RWPE1 (cell line): ENCODE data around the gene GRK3.

Experiments used
- CTCF ChIA-PET: fragments of 350-600 bp; sonication (Branson Sonifier 250); formaldehyde crosslinking; extraction: SDS; loops from one replicate; lab custom pipeline; 2021; lab: Yijun Ruan, JAX
- POLR2A ChIA-PET: fragments of 400-600 bp; formaldehyde crosslinking; extraction: SDS; loops from one replicate; lab custom pipeline; 2020; ENCODE audit warnings: antibody characterized with exemption; ENCODE audit not compliant: low non-redundant PET; lab: Yijun Ruan, JAX
- DNase-seq: peaks from one replicate; pipeline ENCODE4 v3.0.0; 2012; ENCODE audit warnings: low spot score
- H3K27ac ChIP-seq: fragments of 450-650 bp; 2 replicates; pipeline ENCODE4 v1.5.1; 2017
- TF ChIP-seq, protein P1 (sequence below): fragments of 450-650 bp; conservative IDR thresholded peaks from 2 replicates; pipeline ENCODE4 v1.5.1; 2017; ENCODE audit warnings: low read depth, mild to moderate bottlenecking

GRK3 gene

GRCh38 chr22:25670070-25670461, 105.6 kb downstream of the GRK3 start:
- POLR2A ChIA-PET: no interaction called here
- no peak for DNase-seq
- TF ChIP-seq, protein P1, sequence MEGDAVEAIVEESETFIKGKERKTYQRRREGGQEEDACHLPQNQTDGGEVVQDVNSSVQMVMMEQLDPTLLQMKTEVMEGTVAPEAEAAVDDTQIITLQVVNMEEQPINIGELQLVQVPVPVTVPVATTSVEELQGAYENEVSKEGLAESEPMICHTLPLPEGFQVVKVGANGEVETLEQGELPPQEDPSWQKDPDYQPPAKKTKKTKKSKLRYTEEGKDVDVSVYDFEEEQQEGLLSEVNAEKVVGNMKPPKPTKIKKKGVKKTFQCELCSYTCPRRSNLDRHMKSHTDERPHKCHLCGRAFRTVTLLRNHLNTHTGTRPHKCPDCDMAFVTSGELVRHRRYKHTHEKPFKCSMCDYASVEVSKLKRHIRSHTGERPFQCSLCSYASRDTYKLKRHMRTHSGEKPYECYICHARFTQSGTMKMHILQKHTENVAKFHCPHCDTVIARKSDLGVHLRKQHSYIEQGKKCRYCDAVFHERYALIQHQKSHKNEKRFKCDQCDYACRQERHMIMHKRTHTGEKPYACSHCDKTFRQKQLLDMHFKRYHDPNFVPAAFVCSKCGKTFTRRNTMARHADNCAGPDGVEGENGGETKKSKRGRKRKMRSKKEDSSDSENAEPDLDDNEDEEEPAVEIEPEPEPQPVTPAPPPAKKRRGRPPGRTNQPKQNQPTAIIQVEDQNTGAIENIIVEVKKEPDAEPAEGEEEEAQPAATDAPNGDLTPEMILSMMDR: no peak
- CTCF ChIA-PET: no interaction called here
- H3K27ac ChIP-seq: no peak overlapping the region

GRCh38 chr22:25672289-25673084, 108.0 kb downstream of the GRK3 start:
- CTCF ChIA-PET: no interaction called here
- no peak overlapping the region for H3K27ac ChIP-seq
- DNase-seq: no peak
- TF ChIP-seq, protein P1: no peak
- POLR2A ChIA-PET: no interaction called here

- ChIA-PET POLR2A (no interaction called here), CTCF (no interaction called here)
- DNase-seq: no peak
- no peak overlapping the region for H3K27ac ChIP-seq
- TF ChIP-seq, protein P1: no peak
Measured at GRCh38 chr22:25673713-25674112, 109.2 kb downstream of the GRK3 start.

DNA sequence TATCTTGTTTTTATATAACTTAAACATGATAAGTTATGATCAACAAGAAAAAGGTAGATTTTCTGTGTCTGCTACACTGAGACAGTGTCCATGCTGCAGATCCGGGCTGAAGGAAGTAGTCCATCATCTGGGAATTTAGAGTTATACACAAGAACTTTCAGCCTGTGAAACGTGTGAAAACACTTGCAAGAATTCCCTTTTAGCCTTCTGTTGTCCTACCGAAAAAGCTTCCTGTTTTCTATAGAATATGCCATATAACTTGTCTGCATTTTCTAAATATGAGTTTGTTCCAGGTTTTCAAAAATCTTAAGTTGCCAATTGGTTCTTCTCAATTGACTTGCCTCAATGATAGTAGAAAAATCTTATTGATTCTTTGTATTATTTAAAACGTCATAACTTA, 113.2 kb downstream of the GRK3 start:
- ChIA-PET POLR2A (no interaction called here), CTCF (no interaction called here)
- TF ChIP-seq, protein P1: no peak
- H3K27ac ChIP-seq: no peak overlapping the region
- no peak for DNase-seq

DNA sequence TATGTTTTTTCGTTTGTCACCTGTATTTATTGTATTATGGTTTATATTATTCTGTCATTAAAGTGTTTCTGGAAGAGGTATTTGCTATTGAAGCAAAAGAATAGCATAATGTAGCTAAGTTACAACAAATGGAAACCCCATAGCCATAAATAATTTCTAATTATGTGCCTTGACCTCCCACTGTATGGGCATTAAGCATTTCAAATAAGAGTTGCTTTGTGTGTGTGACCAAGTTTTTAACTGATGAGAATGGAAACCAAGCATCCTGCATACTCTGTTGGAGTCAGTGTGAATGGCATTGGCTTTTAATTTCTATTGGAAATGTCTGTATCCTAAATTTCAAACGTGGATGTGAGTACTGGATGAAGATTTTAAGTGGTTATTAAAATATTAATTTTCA, 115.6 kb downstream of the GRK3 start:
- no peak for DNase-seq
- ChIA-PET POLR2A (no interaction called here), CTCF (no interaction called here)
- TF ChIP-seq, protein P1: no peak
- no peak overlapping the region for H3K27ac ChIP-seq

- TF ChIP-seq, protein P1: no peak
- ChIA-PET POLR2A (no interaction called here), CTCF (interaction anchor here (0.7 kb wide), 2 partner anchors 27 to 813 kb away, joined by 3 read pairs; no protein-coding TSS in a partner anchor)
- no peak for DNase-seq
- no peak overlapping the region for H3K27ac ChIP-seq
Measured at GRCh38 chr22:25680956-25681355, 116.5 kb downstream of the GRK3 start.
